SK-N-SH (cell line): Measurements from ENCODE around the gene CMA1.

Experiments
- GABPA ChIP-seq: IDR thresholded peaks from 2 replicates; pipeline ENCODE4 v1.4.0; 2012; ENCODE audit warnings: low read depth, mild to moderate bottlenecking
- POLR2AphosphoS5 ChIP-seq: IDR thresholded peaks from 2 replicates; pipeline ENCODE4 v1.6.1; 2012; ENCODE audit warnings: low read depth, low read length
- RFX5 ChIP-seq: IDR thresholded peaks from 2 replicates; pipeline ENCODE4 v1.6.1; 2012; ENCODE audit warnings: mild to moderate bottlenecking, improper control_type of control experiment, low read length
- TAF1 ChIP-seq: IDR thresholded peaks from 2 replicates; pipeline ENCODE4 v1.6.1; 2012; ENCODE audit warnings: low read depth, mild to moderate bottlenecking, low read length, moderate library complexity, borderline replicate concordance
- TF ChIP-seq, protein P1 (sequence below): IDR thresholded peaks from 2 replicates; pipeline ENCODE4 v1.4.0; 2012; ENCODE audit warnings: low read depth, borderline replicate concordance
- TF ChIP-seq, protein P2 (sequence below): fragments of 200-600 bp; sonication (generic); IDR thresholded peaks from 2 replicates; pipeline ENCODE4 v1.6.1; 2017; ENCODE audit warnings: antibody characterized with exemption, mild to moderate bottlenecking, moderate library complexity
- TF ChIP-seq, protein P3 (sequence below): IDR thresholded peaks from 2 replicates; pipeline ENCODE4 v1.6.1; 2012; ENCODE audit warnings: mild to moderate bottlenecking, low read depth, low read length, moderate library complexity

- TF ChIP-seq RFX5, result no peak
- TF ChIP-seq, protein P1, sequence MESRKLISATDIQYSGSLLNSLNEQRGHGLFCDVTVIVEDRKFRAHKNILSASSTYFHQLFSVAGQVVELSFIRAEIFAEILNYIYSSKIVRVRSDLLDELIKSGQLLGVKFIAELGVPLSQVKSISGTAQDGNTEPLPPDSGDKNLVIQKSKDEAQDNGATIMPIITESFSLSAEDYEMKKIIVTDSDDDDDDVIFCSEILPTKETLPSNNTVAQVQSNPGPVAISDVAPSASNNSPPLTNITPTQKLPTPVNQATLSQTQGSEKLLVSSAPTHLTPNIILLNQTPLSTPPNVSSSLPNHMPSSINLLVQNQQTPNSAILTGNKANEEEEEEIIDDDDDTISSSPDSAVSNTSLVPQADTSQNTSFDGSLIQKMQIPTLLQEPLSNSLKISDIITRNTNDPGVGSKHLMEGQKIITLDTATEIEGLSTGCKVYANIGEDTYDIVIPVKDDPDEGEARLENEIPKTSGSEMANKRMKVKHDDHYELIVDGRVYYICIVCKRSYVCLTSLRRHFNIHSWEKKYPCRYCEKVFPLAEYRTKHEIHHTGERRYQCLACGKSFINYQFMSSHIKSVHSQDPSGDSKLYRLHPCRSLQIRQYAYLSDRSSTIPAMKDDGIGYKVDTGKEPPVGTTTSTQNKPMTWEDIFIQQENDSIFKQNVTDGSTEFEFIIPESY, result no peak
- TF ChIP-seq, protein P2, sequence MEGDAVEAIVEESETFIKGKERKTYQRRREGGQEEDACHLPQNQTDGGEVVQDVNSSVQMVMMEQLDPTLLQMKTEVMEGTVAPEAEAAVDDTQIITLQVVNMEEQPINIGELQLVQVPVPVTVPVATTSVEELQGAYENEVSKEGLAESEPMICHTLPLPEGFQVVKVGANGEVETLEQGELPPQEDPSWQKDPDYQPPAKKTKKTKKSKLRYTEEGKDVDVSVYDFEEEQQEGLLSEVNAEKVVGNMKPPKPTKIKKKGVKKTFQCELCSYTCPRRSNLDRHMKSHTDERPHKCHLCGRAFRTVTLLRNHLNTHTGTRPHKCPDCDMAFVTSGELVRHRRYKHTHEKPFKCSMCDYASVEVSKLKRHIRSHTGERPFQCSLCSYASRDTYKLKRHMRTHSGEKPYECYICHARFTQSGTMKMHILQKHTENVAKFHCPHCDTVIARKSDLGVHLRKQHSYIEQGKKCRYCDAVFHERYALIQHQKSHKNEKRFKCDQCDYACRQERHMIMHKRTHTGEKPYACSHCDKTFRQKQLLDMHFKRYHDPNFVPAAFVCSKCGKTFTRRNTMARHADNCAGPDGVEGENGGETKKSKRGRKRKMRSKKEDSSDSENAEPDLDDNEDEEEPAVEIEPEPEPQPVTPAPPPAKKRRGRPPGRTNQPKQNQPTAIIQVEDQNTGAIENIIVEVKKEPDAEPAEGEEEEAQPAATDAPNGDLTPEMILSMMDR, result no peak
- no peak for TF ChIP-seq POLR2AphosphoS5
- TF ChIP-seq TAF1, result no peak
- TF ChIP-seq, protein P3, sequence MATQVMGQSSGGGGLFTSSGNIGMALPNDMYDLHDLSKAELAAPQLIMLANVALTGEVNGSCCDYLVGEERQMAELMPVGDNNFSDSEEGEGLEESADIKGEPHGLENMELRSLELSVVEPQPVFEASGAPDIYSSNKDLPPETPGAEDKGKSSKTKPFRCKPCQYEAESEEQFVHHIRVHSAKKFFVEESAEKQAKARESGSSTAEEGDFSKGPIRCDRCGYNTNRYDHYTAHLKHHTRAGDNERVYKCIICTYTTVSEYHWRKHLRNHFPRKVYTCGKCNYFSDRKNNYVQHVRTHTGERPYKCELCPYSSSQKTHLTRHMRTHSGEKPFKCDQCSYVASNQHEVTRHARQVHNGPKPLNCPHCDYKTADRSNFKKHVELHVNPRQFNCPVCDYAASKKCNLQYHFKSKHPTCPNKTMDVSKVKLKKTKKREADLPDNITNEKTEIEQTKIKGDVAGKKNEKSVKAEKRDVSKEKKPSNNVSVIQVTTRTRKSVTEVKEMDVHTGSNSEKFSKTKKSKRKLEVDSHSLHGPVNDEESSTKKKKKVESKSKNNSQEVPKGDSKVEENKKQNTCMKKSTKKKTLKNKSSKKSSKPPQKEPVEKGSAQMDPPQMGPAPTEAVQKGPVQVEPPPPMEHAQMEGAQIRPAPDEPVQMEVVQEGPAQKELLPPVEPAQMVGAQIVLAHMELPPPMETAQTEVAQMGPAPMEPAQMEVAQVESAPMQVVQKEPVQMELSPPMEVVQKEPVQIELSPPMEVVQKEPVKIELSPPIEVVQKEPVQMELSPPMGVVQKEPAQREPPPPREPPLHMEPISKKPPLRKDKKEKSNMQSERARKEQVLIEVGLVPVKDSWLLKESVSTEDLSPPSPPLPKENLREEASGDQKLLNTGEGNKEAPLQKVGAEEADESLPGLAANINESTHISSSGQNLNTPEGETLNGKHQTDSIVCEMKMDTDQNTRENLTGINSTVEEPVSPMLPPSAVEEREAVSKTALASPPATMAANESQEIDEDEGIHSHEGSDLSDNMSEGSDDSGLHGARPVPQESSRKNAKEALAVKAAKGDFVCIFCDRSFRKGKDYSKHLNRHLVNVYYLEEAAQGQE, result no peak
- no peak for TF ChIP-seq GABPA
Measured at GRCh38 chr14:24483604-24484252, 24.3 kb downstream of the CMA1 start.
